ENCODE measurements around the gene STK32A.
"Not testable (repeated sequence)": the region's sequence is repeated elsewhere in the genome, so short reads cannot be mapped to it uniquely, and the experiment has no call there.

STK32A gene

GRCh38 chr5:147361441-147362175 is 126.8 kb downstream of the STK32A start:
- no peaks in the 10 kb centered on the region for H3K27me3 ChIP-seq
- H3K9me3 ChIP-seq, result no peaks in the 10 kb centered on the region
- no peaks in the 10 kb centered on the region for H3K36me3 ChIP-seq
- peaks cover 0 to 11% (median 0%) of the 10 kb centered on the region in 4 donors for H3K4me1 ChIP-seq
- intact Hi-C loops (cut with DNase I; ENCODE audit: low total_unique reads), result no loop called here
- H3K4me3 ChIP-seq, result no peak overlapping the region
- TF ChIP-seq CTCF (IDR thresholded peaks at IDR 0.05), result no peak
- no peak overlapping the region for H3K27ac ChIP-seq
- DNase-seq, result no peak

GRCh38 chr5:147367381-147367780 is 132.6 kb downstream of the STK32A start:
- H3K4me1 ChIP-seq; H3K27me3 ChIP-seq; DNase-seq; intact Hi-C loops (cut with DNase I; ENCODE audit: low total_unique reads); H3K4me3 ChIP-seq; H3K9me3 ChIP-seq; H3K27ac ChIP-seq; H3K36me3 ChIP-seq: not testable (repeated sequence)

GRCh38 chr5:147369742-147370374 is 135.0 kb downstream of the STK32A start:
- Histone ChIP-seq H3K27me3 (no peaks in the 10 kb centered on the region), H3K4me1 (peaks cover 0 to 10% (median 2%) of the 10 kb centered on the region in 4 donors), H3K9me3 (no peaks in the 10 kb centered on the region), H3K4me3 (peak overlapping the region in 1 of 2 donors; percentile 8), H3K36me3 (no peaks in the 10 kb centered on the region), H3K27ac (peak overlapping the region in 1 of 2 donors; percentile 55)
- TF ChIP-seq CTCF (IDR thresholded peaks at IDR 0.05), result peak; percentile 72 to 82
- DNase-seq, result no peak
- intact Hi-C loops (cut with DNase I; ENCODE audit: low total_unique reads), result loop anchor here (5.0 kb wide), 1 partner anchor 143 kb away; no protein-coding TSS in a partner anchor

- intact Hi-C loops (cut with DNase I; ENCODE audit: low total_unique reads), result loop anchor here (5.0 kb wide), 1 partner anchor 144 kb away; no protein-coding TSS in a partner anchor
These were observed 136.5 kb downstream of the STK32A start for GRCh38 chr5:147371290-147371689.

GRCh38 chr5:147372191-147372590 is 137.4 kb downstream of the STK32A start:
- Histone ChIP-seq H3K4me1 (peaks cover 0 to 10% (median 2%) of the 10 kb centered on the region in 4 donors), H3K36me3 (no peaks in the 10 kb centered on the region), H3K9me3 (no peaks in the 10 kb centered on the region), H3K27ac (no peak overlapping the region), H3K4me3 (no peak overlapping the region), H3K27me3 (no peaks in the 10 kb centered on the region)
- TF ChIP-seq CTCF (IDR thresholded peaks at IDR 0.05), result no peak
- intact Hi-C loops (cut with DNase I; ENCODE audit: low total_unique reads), result loop anchor here (5.0 kb wide), 1 partner anchor 145 kb away; no protein-coding TSS in a partner anchor
- DNase-seq, result no peak

More at GRCh38 chr5:147371290-147371689, 136.5 kb downstream of the STK32A start:
- no peak for TF ChIP-seq CTCF (IDR thresholded peaks at IDR 0.05)
- Histone ChIP-seq H3K4me1 (peaks cover 0 to 10% (median 2%) of the 10 kb centered on the region in 4 donors), H3K27ac (no peak overlapping the region), H3K36me3 (no peaks in the 10 kb centered on the region), H3K4me3 (no peak overlapping the region), H3K9me3 (no peaks in the 10 kb centered on the region), H3K27me3 (no peaks in the 10 kb centered on the region)
- no peak for DNase-seq

- Histone ChIP-seq H3K27me3 (no peaks in the 10 kb centered on the region), H3K4me1 (peaks cover 0 to 10% (median 2%) of the 10 kb centered on the region in 4 donors), H3K9me3 (no peaks in the 10 kb centered on the region), H3K4me3 (no peak overlapping the region), H3K36me3 (no peaks in the 10 kb centered on the region), H3K27ac (no peak overlapping the region)
- TF ChIP-seq CTCF (IDR thresholded peaks at IDR 0.05), result no peak
- no peak for DNase-seq
- intact Hi-C loops (cut with DNase I; ENCODE audit: low total_unique reads), result loop anchor here (5.0 kb wide), 1 partner anchor 146 kb away; no protein-coding TSS in a partner anchor
These were observed 138.5 kb downstream of the STK32A start for GRCh38 chr5:147373328-147373727.

Data from tibial artery (tissue), 4 donors.